ACHN (cell line): ENCODE data around the gene HADHA.

ENCODE experiments used
- DNase-seq: peaks from one replicate; pipeline ENCODE4 v3.0.0-alpha.2; 2015
- in situ Hi-C: cut with HindIII; loops from 2 replicates; pipeline ENCODE4 v1.10.0; 2017; ENCODE audit warnings: low sequenced_read_pairs, low pct_ligation_motif_present, low pct_unique_long_range_greater_than_20kb

The HADHA gene

GRCh38 chr2:26197516-26197915 is 46.9 kb downstream of the HADHA start:
- in situ Hi-C loops = no loop called here

DNA sequence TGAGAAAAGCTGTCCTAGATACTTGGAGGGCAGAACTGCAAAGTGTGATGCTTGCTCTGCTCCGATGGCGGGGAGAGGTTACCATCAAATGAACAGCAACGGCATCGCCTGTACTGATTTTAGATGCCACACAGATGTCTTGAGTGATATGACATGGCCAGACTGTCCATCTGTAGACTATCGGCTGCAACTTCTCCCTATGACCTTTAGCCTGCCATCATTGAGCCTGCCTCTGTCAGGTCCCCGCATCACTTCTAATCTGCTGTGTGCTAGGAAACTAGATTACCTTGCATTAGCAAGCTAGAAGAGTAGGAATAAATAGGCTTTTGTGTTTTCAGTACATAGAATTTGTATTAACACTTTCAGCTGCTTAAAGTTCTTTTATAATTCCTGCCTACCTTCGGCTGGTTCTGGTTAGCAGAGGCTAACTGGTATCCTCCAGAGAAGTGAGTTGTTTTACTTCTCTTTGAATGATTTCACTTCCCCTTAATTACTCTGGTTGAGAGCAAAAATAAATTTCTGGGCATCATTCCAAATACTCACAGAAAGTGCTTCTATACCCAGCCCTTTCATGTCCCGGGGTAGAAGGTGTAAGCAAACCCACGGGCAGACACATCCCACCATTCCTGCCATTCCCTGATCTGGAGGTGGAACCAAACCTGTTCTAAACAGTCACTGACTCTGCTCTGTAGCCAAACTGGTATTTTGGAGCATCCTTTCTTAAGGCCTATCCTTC is 47.6 kb downstream of the HADHA start:
- no peak for DNase-seq
- in situ Hi-C loops = no loop called here

More at GRCh38 chr2:26197516-26197915, 46.9 kb downstream of the HADHA start:
- no peak for DNase-seq

DNA sequence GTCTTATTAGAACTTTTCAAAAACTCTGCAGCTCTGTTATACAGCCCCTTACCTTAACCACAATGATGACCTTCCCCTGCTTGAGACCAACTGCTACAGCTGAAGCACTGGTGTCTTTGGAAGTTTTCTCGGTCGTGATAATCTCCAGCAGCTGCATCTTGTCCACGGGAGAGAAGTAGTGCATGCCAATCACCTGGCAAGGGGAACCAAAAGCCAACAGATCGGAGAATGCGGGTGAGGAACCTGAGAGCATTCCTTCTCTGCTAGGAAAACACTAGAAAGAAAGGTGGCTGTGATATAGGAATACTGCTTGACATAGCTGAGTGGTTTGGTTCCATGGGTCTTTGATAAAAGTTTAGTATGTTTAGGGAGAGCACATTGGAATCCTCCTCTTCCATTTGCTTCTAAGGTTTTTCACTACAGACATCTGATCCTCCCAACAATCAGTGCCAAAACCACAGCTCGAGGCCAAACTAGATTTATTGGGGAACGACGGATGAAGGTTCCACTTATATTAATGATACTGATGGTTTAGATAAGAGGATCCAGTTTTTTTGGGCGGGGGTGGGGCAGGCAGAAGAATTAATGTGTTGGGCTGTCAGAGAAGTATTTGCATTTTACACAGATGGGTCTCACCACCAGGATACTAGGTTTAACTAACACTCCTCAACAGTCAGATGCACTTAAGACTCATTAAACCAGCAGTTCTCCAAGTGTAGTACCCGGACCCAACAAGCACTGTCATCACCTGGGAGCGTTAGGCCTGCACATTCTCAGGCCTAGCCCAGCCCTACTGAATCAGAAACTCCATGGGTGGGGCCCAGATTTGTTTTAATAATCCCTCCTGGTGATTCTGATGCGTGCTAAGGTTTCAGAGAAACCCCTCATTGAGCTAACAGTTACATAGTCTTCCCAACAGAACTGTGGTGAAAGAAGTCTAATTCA is 49.1 kb downstream of the HADHA start:
- no peak for DNase-seq
- in situ Hi-C loops = no loop called here

- no peak for DNase-seq
- in situ Hi-C loops = no loop called here
These were observed 50.7 kb downstream of the HADHA start for GRCh38 chr2:26193578-26194231.

GRCh38 chr2:26191316-26192159 is 52.9 kb downstream of the HADHA start:
- in situ Hi-C loops = no loop called here
- no peak for DNase-seq

DNA sequence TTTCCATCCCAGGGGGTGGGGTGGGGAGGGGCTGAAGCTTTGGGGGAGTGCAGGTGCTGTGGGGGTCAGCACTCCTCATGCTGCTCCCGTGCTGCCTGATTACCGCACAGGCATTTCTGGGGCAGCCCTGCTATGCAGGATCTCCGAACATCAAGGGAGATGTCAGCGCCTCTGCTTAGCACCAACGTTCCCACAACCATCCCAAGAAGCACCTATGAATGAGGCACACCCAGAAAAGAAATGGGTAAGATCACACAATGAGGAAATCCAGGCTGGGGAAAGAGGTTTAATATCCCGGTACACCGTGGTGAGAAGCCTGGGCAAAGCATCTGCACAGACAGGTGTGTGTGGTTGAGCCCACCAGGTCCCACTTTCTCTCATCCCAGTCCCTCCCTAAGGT is 54.1 kb downstream of the HADHA start:
- in situ Hi-C loops = no loop called here
- DNase-seq = no peak

GRCh38 chr2:26189751-26190150 is 54.7 kb downstream of the HADHA start:
- in situ Hi-C loops = no loop called here
- no peak for DNase-seq

DNA sequence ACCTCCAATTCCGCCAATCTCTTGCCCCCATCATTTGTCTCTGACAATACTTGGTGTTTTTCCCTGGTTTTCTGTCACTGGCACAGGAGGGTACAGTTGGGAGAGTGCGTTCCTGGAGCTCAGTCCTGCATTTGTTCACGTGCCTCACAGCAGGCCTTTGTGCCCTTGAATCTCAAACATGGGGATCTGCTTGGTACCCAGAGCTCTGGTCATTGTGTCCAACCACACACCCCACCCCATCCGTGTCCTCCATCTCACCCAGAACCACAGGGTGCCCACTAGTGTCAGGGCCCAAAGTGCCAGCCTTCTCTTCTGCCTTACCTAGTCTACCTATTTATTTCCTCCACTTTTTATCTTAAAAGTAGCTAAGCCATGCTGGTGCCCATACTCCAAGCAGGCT is 55.3 kb downstream of the HADHA start:
- in situ Hi-C loops = no loop called here
- no peak for DNase-seq

DNA sequence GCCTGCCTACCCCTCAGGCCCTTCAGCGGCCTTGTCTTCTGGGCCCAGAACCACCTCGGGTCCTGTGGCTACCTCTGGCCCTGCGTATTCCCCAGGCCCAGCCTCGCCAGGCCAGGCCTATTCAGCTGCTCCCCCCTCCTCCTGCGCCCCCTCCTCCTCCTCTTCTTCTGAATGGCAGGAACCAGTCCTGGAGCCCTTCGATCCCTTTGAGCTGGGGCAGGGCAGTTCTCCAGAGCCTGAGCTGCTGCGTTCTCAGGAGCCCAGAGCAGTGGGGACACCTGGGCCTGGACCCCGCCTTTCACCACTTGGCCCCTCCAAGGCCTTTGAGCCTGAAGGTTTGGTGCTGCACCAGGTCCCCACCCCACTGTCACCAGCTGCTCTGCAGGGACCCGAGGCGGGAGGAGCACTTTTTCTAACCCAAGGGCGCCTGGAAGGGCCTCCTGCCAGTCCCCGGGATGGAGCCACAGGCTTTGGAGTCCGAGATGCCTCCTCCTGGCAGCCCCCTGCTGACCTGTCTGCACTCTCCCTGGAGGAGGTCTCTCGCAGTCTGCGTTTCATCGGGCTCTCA is 56.8 kb downstream of the HADHA start:
- in situ Hi-C loops = no loop called here
- DNase-seq = no peak

GRCh38 chr2:26187114-26187513 is 57.3 kb downstream of the HADHA start:
- DNase-seq = no peak
- in situ Hi-C loops = no loop called here

DNA sequence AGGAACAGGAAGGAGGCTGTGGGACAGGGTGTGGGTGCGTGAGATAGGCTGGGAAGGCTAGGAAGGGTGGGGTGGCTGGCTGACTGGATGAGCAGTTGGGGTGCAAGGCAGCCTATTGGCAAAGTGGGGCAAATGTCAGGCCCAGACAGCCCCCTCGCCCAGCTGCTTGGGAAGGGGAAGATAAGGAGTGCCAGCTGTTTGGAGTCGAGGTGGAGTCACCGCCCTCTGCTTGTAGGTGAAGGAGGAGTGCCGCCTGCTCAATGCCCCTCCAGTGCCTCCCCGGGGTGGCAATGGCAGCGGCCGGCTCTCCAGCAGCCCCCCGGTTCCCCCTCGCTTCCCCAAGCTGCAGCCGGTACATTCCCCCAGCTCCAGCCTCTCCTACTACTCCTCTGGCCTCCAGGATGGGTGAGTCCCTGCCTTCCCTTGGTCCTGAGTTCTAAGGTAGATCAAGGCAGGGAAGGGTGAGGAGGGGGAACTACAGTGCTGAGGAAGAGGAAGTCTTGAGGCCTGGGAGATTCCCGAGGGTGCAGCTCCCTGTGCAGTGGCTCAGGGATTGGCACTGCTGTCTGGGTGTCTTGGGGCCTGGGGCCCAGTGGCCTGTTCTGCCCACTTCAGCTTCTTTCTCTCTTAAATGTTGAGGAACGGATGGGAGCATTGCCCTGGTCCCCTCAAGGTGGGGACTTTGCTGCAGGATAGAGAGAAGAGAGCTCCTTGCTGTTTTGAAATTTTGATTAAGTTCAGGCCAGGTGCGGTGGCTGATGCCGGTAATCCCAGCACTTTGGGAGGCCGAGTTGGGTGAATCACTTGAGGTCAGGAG is 58.3 kb downstream of the HADHA start:
- DNase-seq = no peak
- in situ Hi-C loops = no loop called here

GRCh38 chr2:26185304-26185928 is 59.0 kb downstream of the HADHA start:
- in situ Hi-C loops = no loop called here

DNA sequence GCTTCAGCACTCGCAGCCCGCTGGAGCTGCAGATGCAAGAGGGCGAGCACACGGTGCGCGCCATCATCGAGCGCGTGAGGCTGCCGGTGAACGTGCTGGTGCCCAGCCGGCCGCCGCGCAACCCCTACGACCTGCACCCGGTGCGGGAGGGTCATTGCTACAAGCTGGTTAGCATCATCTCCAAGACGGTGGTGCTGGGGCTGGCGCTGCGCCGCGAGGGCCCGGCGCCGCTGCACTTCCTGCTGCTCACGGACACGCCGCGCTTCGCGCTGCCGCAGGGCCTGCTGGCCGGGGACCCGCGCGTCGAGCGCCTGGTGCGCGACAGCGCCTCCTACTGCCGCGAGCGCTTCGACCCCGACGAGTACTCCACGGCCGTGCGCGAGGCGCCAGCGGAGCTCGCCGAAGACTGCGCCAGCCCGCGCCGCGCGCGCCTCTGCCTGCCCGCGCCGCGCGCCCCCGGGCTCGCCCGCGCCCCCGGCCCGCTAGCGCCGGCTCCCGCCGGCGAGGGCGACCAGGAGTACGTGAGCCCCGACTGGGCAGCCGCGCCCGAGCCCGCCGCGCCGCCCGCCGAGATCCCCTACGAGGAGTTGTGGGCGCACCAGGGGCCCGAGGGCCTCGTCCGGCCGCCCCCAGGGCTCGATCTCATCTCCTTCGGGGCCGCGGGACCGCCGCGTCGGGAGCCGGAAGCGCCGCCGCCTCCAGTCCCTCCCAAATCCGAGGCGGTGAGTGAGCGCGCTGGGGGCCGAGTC is 59.7 kb downstream of the HADHA start:
- DNase-seq = peak; percentile 75
- in situ Hi-C loops = no loop called here

More at GRCh38 chr2:26185304-26185928, 59.0 kb downstream of the HADHA start:
- DNase-seq = no peak

GRCh38 chr2:26184121-26184520 is 60.3 kb downstream of the HADHA start:
- DNase-seq = no peak

GRCh38 chr2:26182887-26183630 is 61.4 kb downstream of the HADHA start:
- in situ Hi-C loops = no loop called here
- DNase-seq = no peak

More at GRCh38 chr2:26184121-26184520, 60.3 kb downstream of the HADHA start:
- in situ Hi-C loops = no loop called here

GRCh38 chr2:26182441-26182840 is 62.0 kb downstream of the HADHA start:
- in situ Hi-C loops = no loop called here
- DNase-seq = no peak
